CD14-positive monocyte (primary cell): Measurements from ENCODE around the gene MCMBP. TPM values are rescaled to one million over a fixed set of nuclear protein-coding genes. Genes with fewer than 3 reads are reported as not detected.

Source experiments
- DNase-seq, 3 donors: peaks; one replicate each; pipeline ENCODE4 v3.0.0-alpha.2; 2011 to 2022
- H2AFZ ChIP-seq: 2 replicates; pipeline ENCODE4 v1.6.0; 2012; ENCODE audit warnings: mild to moderate bottlenecking, low read depth, low read length, inconsistent platforms; ENCODE audit not compliant: insufficient read depth, poor library complexity, severe bottlenecking
- H3K27ac ChIP-seq, 2 donors: 1 replicate in 1 of 2; 2 replicates in 1 of 2; pipeline ENCODE4 v1.5.1; 2012 to 2013; ENCODE audit warnings: low read length in 2 of 2, control low read depth in 1 of 2, inconsistent platforms in 1 of 2, low read depth in 1 of 2, mild to moderate bottlenecking in 1 of 2
- H3K27me3 ChIP-seq, 2 donors: one replicate each; pipeline versions ENCODE4 v1.6.0 to v1.6.1; 2011 to 2013; ENCODE audit warnings: low read length in 2 of 2; ENCODE audit not compliant: control insufficient read depth in 2 of 2, insufficient read depth in 2 of 2
- H3K36me3 ChIP-seq, 2 donors: replicated peaks in 1 of 2; 1 replicate in 1 of 2; 2 replicates in 1 of 2; pipeline versions ENCODE4 v1.5.1 to v1.6.1; 2012 to 2013; ENCODE audit warnings: low read length in 2 of 2, control low read depth in 1 of 2, inconsistent platforms in 1 of 2, mild to moderate bottlenecking in 1 of 2; ENCODE audit not compliant: insufficient read depth in 2 of 2, control insufficient read depth in 1 of 2
- H3K4me1 ChIP-seq, 2 donors: 1 replicate in 1 of 2; 2 replicates in 1 of 2; pipeline versions ENCODE4 v1.5.1 to v1.6.1; 2012 to 2013; ENCODE audit warnings: low read length in 2 of 2, control low read depth in 1 of 2, inconsistent platforms in 1 of 2, mild to moderate bottlenecking in 1 of 2, moderate library complexity in 1 of 2; ENCODE audit not compliant: insufficient read depth in 2 of 2, control insufficient read depth in 1 of 2
- H3K4me2 ChIP-seq: replicated peaks from 2 replicates; pipeline ENCODE3; 2012; ENCODE audit warnings: low read length, moderate library complexity, mild to moderate bottlenecking; ENCODE audit not compliant: poor library complexity, severe bottlenecking; ENCODE audit errors: extremely low read depth
- H3K4me3 ChIP-seq, 3 experiments: fragments of 200-600 bp in 1 of 3; sonication (generic) in 1 of 3; replicated peaks in 1 of 3; 1 replicate in 2 of 3; 2 replicates in 1 of 3; pipeline ENCODE4 v1.5.1; 2011 to 2013; ENCODE audit warnings: low read length in 3 of 3, mild to moderate bottlenecking in 3 of 3, control low read depth in 2 of 3, low read depth in 2 of 3, inconsistent platforms in 1 of 3, moderate library complexity in 1 of 3
- H3K79me2 ChIP-seq: 2 replicates; pipeline ENCODE4 v1.6.0; 2012; ENCODE audit warnings: mild to moderate bottlenecking, control low read depth, inconsistent platforms, low read length, moderate library complexity; ENCODE audit not compliant: insufficient read depth
- H3K9ac ChIP-seq: 2 replicates; pipeline ENCODE4 v1.6.0; 2017; ENCODE audit warnings: low read length, mild to moderate bottlenecking; ENCODE audit not compliant: insufficient read depth, poor library complexity, severe bottlenecking
- H3K9me3 ChIP-seq, 2 donors: replicated peaks in 1 of 2; 1 replicate in 1 of 2; 2 replicates in 1 of 2; pipeline versions ENCODE4 v1.5.1 to v1.6.1; 2012 to 2013; ENCODE audit warnings: low read length in 2 of 2, control low read depth in 1 of 2; ENCODE audit not compliant: control insufficient read depth in 1 of 2, insufficient read depth in 1 of 2
- H4K20me1 ChIP-seq: 2 replicates; pipeline ENCODE4 v1.6.0; 2012; ENCODE audit warnings: mild to moderate bottlenecking, low read length, control low read depth, moderate library complexity; ENCODE audit not compliant: insufficient read depth
- H3K27ac Mint-ChIP-seq, 7 donors: one replicate each; pipeline ENCODE4 v1.8.0; 2020; ENCODE audit warnings: mild to moderate bottlenecking in 7 of 7, mixed read lengths in 7 of 7, moderate library complexity in 6 of 7, inconsistent platforms in 2 of 7
- H3K27me3 Mint-ChIP-seq, 3 donors: one replicate each; pipeline ENCODE4 v1.8.0; 2021 to 2022; ENCODE audit warnings: low read depth in 3 of 3, mild to moderate bottlenecking in 3 of 3, mixed read lengths in 3 of 3, moderate library complexity in 3 of 3, inconsistent platforms in 1 of 3
- H3K36me3 Mint-ChIP-seq, 2 donors: one replicate each; pipeline ENCODE4 v1.8.0; 2020; ENCODE audit warnings: mixed read lengths in 2 of 2, inconsistent platforms in 1 of 2, mild to moderate bottlenecking in 1 of 2
- H3K4me1 Mint-ChIP-seq: one replicate; pipeline ENCODE4 v1.8.0; 2020; ENCODE audit warnings: mild to moderate bottlenecking, mixed read lengths
- H3K4me3 Mint-ChIP-seq, 2 donors: one replicate each; pipeline ENCODE4 v1.8.0; 2020; ENCODE audit warnings: mild to moderate bottlenecking in 2 of 2, mixed read lengths in 2 of 2, moderate library complexity in 1 of 2
- H3K9me3 Mint-ChIP-seq, 7 donors: one replicate each; pipeline ENCODE4 v1.8.0; 2020 to 2022; ENCODE audit warnings: mixed read lengths in 7 of 7, mild to moderate bottlenecking in 6 of 7, moderate library complexity in 6 of 7, inconsistent platforms in 2 of 7
- CTCF ChIP-seq: fragments of 200-600 bp; IDR thresholded peaks from one replicate; pipeline ENCODE4 v1.8.0; 2022; ENCODE audit warnings: antibody characterized with exemption, mild to moderate bottlenecking
- WGBS: methylation state at CpG from one replicate; pipeline ENCODE4 v1.1.5; 2013; ENCODE audit warnings: missing lambda C conversion rate; ENCODE audit not compliant: insufficient coverage; 5-methylcytosine and 5-hydroxymethylcytosine counted together
- intact Hi-C, 2 donors: fragments of 100-400 bp; cut with micrococcal nuclease; formaldehyde crosslinking; loops; one replicate each; pipeline versions ENCODE4 v1.15.0 to v1.15.1; 2023
- polyA plus RNA-seq, 3 donors: library from polyadenylated mRNA; depleted of rRNA in 1 of 3; unstranded in 2 of 3; stranded (reverse) in 1 of 3; fragments of 300-500 nt in 2 of 3; fragments of >200 nt in 1 of 3; fragmentation: Illumina TruSeq in 2 of 3; gene quantifications; 1 replicate in 2 of 3; 2 replicates in 1 of 3; pipeline ENCODE4 v1.2.3, GENCODE V29; 2012 to 2021

The MCMBP gene
- polyA plus RNA-seq, 3 donors: 40.3 to 96.7 (median 75.3) TPM

DNA sequence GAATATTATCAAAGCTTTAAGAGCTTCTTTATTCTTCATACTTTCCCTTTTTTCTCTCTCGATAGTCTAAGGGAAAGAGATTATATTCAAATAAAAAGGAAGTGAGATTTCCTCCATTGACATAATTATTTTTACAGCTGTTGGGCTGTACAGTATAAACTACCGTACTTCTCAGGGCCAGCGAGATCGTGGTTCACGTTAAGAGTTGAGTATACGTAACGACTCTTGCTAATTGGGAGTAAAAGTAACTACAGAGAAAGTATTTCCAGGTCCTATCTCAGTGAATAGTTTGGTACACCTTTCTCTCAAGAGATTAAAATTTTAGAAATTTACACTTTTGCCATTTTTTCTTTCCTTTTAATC is 89.0 kb downstream of the MCMBP start:
- H3K27me3 Mint-ChIP-seq: peaks cover 0 to 2% (median 0%) of the 10 kb centered on the region in 3 donors
- Histone ChIP-seq H3K4me3 (peak overlapping the region in 1 of 3 experiments; percentile 44), H3K9ac (no peak overlapping the region), H3K27ac (no peak overlapping the region), H2AFZ (peak overlapping the region; percentile 29), H3K9me3 (no peaks in the 10 kb centered on the region), H4K20me1 (no peaks in the 10 kb centered on the region), H3K4me2 (peak overlapping the region; percentile 51), H3K36me3 (no peaks in the 10 kb centered on the region), H3K79me2 (no peaks in the 10 kb centered on the region), H3K27me3 (no peaks in the 10 kb centered on the region), H3K4me1 (peaks cover 25 to 41% of the 10 kb centered on the region in 2 donors)
- no peak for TF ChIP-seq CTCF
- peaks cover 1 to 10% of the 10 kb centered on the region in 2 donors for H3K36me3 Mint-ChIP-seq
- intact Hi-C loops: no loop called here
- H3K4me3 Mint-ChIP-seq: peak overlapping the region in 1 of 2 donors; percentile 53
- WGBS: no CpG with 5 or more reads among the region's 7 CpGs
- H3K9me3 Mint-ChIP-seq: peaks cover 0 to 2% (median 0%) of the 10 kb centered on the region in 7 donors
- peak in 2 of 3 donors; percentile 10 to 18 for DNase-seq
- H3K4me1 Mint-ChIP-seq: peaks cover 39% of the 10 kb centered on the region
- H3K27ac Mint-ChIP-seq: peak overlapping the region in 1 of 7 donors; percentile 30

DNA sequence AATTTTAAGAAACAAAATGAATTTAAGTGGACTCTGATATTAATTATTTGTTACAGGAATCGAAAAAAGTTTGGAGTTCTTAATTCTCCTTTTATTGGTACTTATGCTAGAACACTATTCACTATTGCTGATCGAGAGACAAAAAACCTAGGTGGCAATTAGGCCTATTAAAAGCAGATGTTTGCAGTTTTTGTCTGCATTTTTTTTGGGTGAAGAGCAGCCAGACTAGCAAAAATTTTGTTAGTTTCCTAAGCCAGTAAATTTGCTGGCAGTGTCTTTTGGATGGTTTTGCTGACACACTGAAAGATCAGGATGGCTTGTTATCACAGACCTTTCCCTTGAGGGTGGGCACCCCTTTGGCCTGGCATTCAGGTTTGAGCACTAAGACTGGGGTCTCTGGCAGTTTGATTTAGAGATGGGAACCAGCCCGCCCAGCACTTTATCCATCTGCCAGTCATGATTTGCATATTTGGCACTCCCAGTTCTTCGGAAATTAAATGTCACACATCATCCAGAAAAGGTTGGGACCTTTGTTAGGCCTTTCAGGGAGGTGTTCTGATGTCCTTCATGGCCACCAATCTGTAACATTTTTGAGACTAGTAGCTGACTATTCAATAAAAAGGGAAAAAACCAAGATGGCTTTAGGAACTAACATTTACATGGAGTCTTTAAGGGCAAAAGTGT is 89.5 kb downstream of the MCMBP start:
- H4K20me1 ChIP-seq: no peaks in the 10 kb centered on the region
- H2AFZ ChIP-seq: peak overlapping the region; percentile 29
- no peak overlapping the region for H3K4me3 ChIP-seq
- no peaks in the 10 kb centered on the region for H3K27me3 ChIP-seq
- no peak overlapping the region for H3K27ac Mint-ChIP-seq
- peaks cover 39% of the 10 kb centered on the region for H3K4me1 Mint-ChIP-seq
- peaks cover 0 to 3% (median 0%) of the 10 kb centered on the region in 3 donors for H3K27me3 Mint-ChIP-seq
- H3K9me3 Mint-ChIP-seq: peaks cover 0 to 2% (median 0%) of the 10 kb centered on the region in 7 donors
- no peaks in the 10 kb centered on the region for H3K79me2 ChIP-seq
- intact Hi-C loops: no loop called here
- peaks cover 0 to 9% of the 10 kb centered on the region in 2 donors for H3K36me3 Mint-ChIP-seq
- H3K4me1 ChIP-seq: peaks cover 25 to 41% of the 10 kb centered on the region in 2 donors
- H3K36me3 ChIP-seq: no peaks in the 10 kb centered on the region
- no peak overlapping the region for H3K27ac ChIP-seq
- no peak overlapping the region for H3K9ac ChIP-seq
- WGBS: no CpG with 5 or more reads among the region's 4 CpGs
- no peaks in the 10 kb centered on the region for H3K9me3 ChIP-seq
- no peak for DNase-seq
- TF ChIP-seq CTCF: no peak
- H3K4me3 Mint-ChIP-seq: no peak overlapping the region
- H3K4me2 ChIP-seq: peak overlapping the region; percentile 51
